ENCODE results near the gene TP53RK.

DNA sequence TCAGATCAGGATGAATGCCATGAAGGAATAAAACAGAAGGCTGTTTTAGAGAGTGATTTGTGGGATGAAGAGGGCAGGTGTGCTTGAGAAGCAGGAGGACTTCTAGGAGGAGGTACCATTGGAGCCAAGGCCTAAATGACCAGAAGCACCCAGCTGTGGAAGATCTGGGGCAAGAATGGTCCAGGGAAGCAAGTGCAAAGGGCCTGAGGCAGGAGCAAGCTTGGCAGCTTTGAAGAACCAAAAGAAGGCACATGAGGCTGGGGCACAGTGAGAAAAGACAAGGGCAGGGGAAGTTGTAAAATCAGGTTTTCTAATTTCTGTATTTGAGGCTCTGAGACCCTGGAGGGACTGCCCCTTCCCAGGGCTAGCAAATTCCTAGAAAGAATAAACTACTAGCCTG is 47.8 kb downstream of the TP53RK start:
- TF ChIP-seq, protein P1, sequence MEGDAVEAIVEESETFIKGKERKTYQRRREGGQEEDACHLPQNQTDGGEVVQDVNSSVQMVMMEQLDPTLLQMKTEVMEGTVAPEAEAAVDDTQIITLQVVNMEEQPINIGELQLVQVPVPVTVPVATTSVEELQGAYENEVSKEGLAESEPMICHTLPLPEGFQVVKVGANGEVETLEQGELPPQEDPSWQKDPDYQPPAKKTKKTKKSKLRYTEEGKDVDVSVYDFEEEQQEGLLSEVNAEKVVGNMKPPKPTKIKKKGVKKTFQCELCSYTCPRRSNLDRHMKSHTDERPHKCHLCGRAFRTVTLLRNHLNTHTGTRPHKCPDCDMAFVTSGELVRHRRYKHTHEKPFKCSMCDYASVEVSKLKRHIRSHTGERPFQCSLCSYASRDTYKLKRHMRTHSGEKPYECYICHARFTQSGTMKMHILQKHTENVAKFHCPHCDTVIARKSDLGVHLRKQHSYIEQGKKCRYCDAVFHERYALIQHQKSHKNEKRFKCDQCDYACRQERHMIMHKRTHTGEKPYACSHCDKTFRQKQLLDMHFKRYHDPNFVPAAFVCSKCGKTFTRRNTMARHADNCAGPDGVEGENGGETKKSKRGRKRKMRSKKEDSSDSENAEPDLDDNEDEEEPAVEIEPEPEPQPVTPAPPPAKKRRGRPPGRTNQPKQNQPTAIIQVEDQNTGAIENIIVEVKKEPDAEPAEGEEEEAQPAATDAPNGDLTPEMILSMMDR (conservative IDR thresholded peaks at IDR 0.05): no peak
- TF ChIP-seq ZFX (IDR thresholded peaks at IDR 0.05): no peak
